ENCODE data around the gene SRSF4. TPM values are rescaled to one million over a fixed set of nuclear protein-coding genes. Genes with fewer than 3 reads are reported as not detected.

The SRSF4 gene
- total and polyA plus RNA-seq, 2 experiments from 2014 or later = 53.2 to 71.4 TPM

- no peaks in the 10 kb centered on the region for H3K27me3 ChIP-seq
- WGBS (ENCODE audit: low lambda C conversion rate, missing lambda C conversion rate) = 91% methylated on average over 12 of the region's 12 CpGs
- H3K79me2 ChIP-seq = no peaks in the 10 kb centered on the region
- no peaks in the 10 kb centered on the region for H3K9me3 ChIP-seq (ENCODE audit: low read depth)
- no peaks in the 10 kb centered on the region for H3K9me2 ChIP-seq (replicated peaks; ENCODE audit: insufficient read depth)
- H2AFZ ChIP-seq = no peak overlapping the region
- no peak overlapping the region for H3K27ac ChIP-seq
- DNase-seq (ENCODE audit: low spot score) = no peak
- peaks cover 13% of the 10 kb centered on the region for H3K4me1 ChIP-seq (ENCODE audit: insufficient read depth)
- H4K20me1 ChIP-seq (ENCODE audit: insufficient read depth, poor library complexity, severe bottlenecking) = no peaks in the 10 kb centered on the region
- H3K36me3 ChIP-seq (replicated peaks; ENCODE audit: insufficient read depth, low read depth) = no peaks in the 10 kb centered on the region
- no peak for TF ChIP-seq EZH2 (IDR thresholded peaks at IDR 0.05; ENCODE audit: borderline replicate concordance)
- TF ChIP-seq EZH2phosphoT487 (IDR thresholded peaks at IDR 0.05; ENCODE audit: low read depth, severe bottlenecking, unreplicated experiment) = no peak
- TF ChIP-seq, protein P1, sequence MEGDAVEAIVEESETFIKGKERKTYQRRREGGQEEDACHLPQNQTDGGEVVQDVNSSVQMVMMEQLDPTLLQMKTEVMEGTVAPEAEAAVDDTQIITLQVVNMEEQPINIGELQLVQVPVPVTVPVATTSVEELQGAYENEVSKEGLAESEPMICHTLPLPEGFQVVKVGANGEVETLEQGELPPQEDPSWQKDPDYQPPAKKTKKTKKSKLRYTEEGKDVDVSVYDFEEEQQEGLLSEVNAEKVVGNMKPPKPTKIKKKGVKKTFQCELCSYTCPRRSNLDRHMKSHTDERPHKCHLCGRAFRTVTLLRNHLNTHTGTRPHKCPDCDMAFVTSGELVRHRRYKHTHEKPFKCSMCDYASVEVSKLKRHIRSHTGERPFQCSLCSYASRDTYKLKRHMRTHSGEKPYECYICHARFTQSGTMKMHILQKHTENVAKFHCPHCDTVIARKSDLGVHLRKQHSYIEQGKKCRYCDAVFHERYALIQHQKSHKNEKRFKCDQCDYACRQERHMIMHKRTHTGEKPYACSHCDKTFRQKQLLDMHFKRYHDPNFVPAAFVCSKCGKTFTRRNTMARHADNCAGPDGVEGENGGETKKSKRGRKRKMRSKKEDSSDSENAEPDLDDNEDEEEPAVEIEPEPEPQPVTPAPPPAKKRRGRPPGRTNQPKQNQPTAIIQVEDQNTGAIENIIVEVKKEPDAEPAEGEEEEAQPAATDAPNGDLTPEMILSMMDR (IDR thresholded peaks at IDR 0.05; ENCODE audit: poor library complexity) = no peak
- no peak overlapping the region for H3K4me2 ChIP-seq
- H3K4me3 ChIP-seq = no peak overlapping the region
Observed at GRCh38 chr1:29197993-29198392, 16.3 kb upstream of the SRSF4 start.

DNA sequence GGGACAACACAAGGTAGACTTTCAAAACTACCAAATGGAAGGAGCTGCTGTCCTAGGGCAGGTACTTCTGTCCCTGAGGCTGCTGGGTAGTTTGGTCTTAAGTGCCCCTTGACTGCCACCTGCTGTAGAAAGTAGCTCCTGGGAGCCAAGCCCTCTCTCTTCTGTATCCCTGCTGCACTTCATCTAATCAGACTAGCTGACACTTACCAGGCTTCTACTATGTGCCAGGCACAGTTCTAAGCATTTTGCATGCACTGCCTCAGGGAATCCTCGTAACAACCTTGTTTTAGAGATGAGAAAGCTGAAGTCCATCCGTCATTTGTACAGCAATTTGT is 15.9 kb upstream of the SRSF4 start:
- WGBS (ENCODE audit: low lambda C conversion rate, missing lambda C conversion rate) = 79% methylated on average over 2 of the region's 2 CpGs
- no peaks in the 10 kb centered on the region for H3K9me3 ChIP-seq (ENCODE audit: low read depth)

DNA sequence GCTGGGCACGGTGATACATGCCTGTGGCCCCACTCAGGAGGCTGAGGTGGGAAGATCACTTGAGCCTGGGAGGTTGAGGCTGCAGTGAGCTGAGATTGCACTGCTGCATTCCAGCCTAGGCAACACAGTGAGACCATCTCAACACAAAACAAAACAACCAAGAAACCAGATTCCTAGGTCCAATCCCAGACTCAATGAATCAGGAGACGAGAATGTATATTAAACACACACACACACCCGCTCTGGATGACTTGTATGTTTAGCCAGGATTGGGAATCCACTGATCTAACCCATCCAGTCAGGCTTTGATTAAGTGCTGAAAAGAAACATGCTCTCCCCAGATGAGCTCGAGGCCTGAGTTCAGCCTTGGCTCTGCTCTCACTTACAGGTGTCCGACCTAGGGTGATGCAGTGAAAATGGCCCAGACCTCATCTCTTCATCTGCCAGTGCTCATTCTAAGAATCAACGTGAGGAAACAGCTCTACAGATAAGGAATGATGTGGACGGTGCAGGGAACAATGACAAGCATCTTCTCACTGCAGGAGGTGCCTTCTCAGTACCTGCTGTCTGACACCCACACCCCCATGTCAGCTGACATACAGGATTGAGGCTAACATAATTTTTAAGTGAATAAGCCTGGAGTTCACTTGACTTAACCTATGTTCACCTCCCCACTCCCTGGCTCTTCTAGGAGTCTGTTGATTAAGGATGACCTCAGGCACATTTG is 15.3 kb upstream of the SRSF4 start:
- Histone ChIP-seq H3K9me3 (ENCODE audit: low read depth) (no peaks in the 10 kb centered on the region), H3K36me3 (replicated peaks; ENCODE audit: insufficient read depth, low read depth) (no peaks in the 10 kb centered on the region), H3K9me2 (replicated peaks; ENCODE audit: insufficient read depth) (no peaks in the 10 kb centered on the region), H3K79me2 (no peaks in the 10 kb centered on the region), H3K27ac (no peak overlapping the region), H3K4me2 (no peak overlapping the region), H3K4me3 (no peak overlapping the region), H3K27me3 (no peaks in the 10 kb centered on the region), H4K20me1 (ENCODE audit: insufficient read depth, poor library complexity, severe bottlenecking) (no peaks in the 10 kb centered on the region), H3K4me1 (ENCODE audit: insufficient read depth) (peaks cover 7% of the 10 kb centered on the region), H2AFZ (no peak overlapping the region)
- 56% methylated on average over 7 of the region's 7 CpGs for whole genome bisulfite sequencing (ENCODE audit: low lambda C conversion rate, missing lambda C conversion rate)
- no peak for DNase-seq (ENCODE audit: low spot score)
- TF ChIP-seq EZH2phosphoT487 (IDR thresholded peaks at IDR 0.05; ENCODE audit: low read depth, severe bottlenecking, unreplicated experiment) (no peak), EZH2 (IDR thresholded peaks at IDR 0.05; ENCODE audit: borderline replicate concordance) (no peak)
- TF ChIP-seq, protein P1 (IDR thresholded peaks at IDR 0.05; ENCODE audit: poor library complexity) = no peak

More for the DNA sequence above, 15.9 kb upstream of the SRSF4 start:
- Histone ChIP-seq H3K27ac (no peak overlapping the region), H3K4me2 (no peak overlapping the region), H3K4me3 (no peak overlapping the region), H3K4me1 (ENCODE audit: insufficient read depth) (peaks cover 13% of the 10 kb centered on the region), H3K9me2 (replicated peaks; ENCODE audit: insufficient read depth) (no peaks in the 10 kb centered on the region), H3K36me3 (replicated peaks; ENCODE audit: insufficient read depth, low read depth) (no peaks in the 10 kb centered on the region), H2AFZ (no peak overlapping the region), H3K79me2 (no peaks in the 10 kb centered on the region), H3K27me3 (no peaks in the 10 kb centered on the region), H4K20me1 (ENCODE audit: insufficient read depth, poor library complexity, severe bottlenecking) (no peaks in the 10 kb centered on the region)
- DNase-seq (ENCODE audit: low spot score) = peak; percentile 82
- TF ChIP-seq EZH2 (IDR thresholded peaks at IDR 0.05; ENCODE audit: borderline replicate concordance) = no peak
- TF ChIP-seq, protein P1 (IDR thresholded peaks at IDR 0.05; ENCODE audit: poor library complexity) = peak; percentile 50

Measured in hepatocyte (in vitro differentiated cells).